ENCODE measurements around the gene UBAC2.

GRCh38 chr13:99356012-99356261 lies 155.3 kb downstream of the UBAC2 start:
- TF ChIP-seq, protein P1, sequence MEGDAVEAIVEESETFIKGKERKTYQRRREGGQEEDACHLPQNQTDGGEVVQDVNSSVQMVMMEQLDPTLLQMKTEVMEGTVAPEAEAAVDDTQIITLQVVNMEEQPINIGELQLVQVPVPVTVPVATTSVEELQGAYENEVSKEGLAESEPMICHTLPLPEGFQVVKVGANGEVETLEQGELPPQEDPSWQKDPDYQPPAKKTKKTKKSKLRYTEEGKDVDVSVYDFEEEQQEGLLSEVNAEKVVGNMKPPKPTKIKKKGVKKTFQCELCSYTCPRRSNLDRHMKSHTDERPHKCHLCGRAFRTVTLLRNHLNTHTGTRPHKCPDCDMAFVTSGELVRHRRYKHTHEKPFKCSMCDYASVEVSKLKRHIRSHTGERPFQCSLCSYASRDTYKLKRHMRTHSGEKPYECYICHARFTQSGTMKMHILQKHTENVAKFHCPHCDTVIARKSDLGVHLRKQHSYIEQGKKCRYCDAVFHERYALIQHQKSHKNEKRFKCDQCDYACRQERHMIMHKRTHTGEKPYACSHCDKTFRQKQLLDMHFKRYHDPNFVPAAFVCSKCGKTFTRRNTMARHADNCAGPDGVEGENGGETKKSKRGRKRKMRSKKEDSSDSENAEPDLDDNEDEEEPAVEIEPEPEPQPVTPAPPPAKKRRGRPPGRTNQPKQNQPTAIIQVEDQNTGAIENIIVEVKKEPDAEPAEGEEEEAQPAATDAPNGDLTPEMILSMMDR (conservative IDR thresholded peaks at IDR 0.05; ENCODE audit: low read depth, low read length), result no peak
- no peak for TF ChIP-seq EZH2 (IDR thresholded peaks at IDR 0.05; ENCODE audit: borderline replicate concordance, low read depth, low read length, poor library complexity, severe bottlenecking)
